Suprapubic skin (tissue), 4 donors: ENCODE data around the gene RNF40.

ENCODE experiments used
- POLR2A ChIP-seq, 2 donors: fragments of 450-650 bp; IDR thresholded peaks; one replicate each; pipeline ENCODE4 v1.6.1; 2017; ENCODE audit warnings: antibody characterized with exemption in 2 of 2, mild to moderate bottlenecking in 2 of 2, moderate library complexity in 2 of 2
- POLR2AphosphoS5 ChIP-seq, 3 donors: sonication (generic); formaldehyde crosslinking; IDR thresholded peaks; one replicate each; pipeline ENCODE4 v1.6.1; 2017; ENCODE audit warnings: antibody characterized with exemption in 3 of 3
- TF ChIP-seq, protein P1 (sequence below), 2 donors: fragments of 200-600 bp in 1 of 2; fragments of 450-650 bp in 1 of 2; sonication (generic) in 1 of 2; IDR thresholded peaks; one replicate each; pipeline ENCODE4 v1.5.1; 2016 to 2019; ENCODE audit warnings: antibody characterized with exemption in 2 of 2, mild to moderate bottlenecking in 1 of 2, moderate library complexity in 1 of 2

DNA sequence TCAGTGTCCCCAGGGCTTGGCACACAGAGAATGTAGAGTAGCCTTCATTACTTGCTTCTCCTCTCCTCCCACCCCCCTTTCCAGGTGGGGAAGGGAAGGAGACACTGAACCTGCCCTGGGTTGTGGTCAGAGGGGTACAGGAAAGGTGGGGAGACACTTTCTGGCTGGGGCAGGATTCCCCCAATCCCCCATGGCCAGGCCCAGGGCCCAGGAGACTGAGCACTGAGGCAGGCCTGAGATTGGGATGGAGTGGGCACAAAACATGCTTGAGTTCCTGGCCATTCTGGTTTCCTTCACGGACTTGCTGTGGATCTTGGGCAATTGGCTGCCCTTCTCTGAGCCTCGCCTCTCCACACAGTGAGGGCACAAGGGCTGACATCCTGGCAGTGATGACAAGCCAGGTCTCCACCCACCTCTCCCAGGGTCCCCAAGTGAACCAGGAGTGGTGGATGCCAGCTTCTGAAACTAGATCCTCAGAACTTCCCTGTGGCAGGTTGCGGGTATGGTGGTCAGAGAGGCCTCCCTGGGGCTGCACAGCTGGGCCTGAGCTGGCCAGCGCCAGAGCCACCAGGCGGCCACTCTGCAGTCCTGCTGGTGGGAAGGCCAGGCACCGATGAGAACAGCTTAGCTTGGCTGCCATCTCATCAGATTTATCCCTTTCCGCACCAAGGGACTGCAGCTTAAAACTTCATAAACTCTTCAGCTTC lies 15.6 kb downstream of the RNF40 start:
- TF ChIP-seq, protein P1, sequence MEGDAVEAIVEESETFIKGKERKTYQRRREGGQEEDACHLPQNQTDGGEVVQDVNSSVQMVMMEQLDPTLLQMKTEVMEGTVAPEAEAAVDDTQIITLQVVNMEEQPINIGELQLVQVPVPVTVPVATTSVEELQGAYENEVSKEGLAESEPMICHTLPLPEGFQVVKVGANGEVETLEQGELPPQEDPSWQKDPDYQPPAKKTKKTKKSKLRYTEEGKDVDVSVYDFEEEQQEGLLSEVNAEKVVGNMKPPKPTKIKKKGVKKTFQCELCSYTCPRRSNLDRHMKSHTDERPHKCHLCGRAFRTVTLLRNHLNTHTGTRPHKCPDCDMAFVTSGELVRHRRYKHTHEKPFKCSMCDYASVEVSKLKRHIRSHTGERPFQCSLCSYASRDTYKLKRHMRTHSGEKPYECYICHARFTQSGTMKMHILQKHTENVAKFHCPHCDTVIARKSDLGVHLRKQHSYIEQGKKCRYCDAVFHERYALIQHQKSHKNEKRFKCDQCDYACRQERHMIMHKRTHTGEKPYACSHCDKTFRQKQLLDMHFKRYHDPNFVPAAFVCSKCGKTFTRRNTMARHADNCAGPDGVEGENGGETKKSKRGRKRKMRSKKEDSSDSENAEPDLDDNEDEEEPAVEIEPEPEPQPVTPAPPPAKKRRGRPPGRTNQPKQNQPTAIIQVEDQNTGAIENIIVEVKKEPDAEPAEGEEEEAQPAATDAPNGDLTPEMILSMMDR (IDR thresholded peaks at IDR 0.05) = no peak
- TF ChIP-seq POLR2AphosphoS5 (IDR thresholded peaks at IDR 0.05) (no peak), POLR2A (IDR thresholded peaks at IDR 0.05) (no peak)
